Thyroid gland (tissue), 4 donors: Measurements from ENCODE around the gene COL1A2.

Experiments
- POLR2A ChIP-seq, 2 donors: fragments of 450-650 bp; IDR thresholded peaks; one replicate each; pipeline ENCODE4 v1.6.1; 2017; ENCODE audit warnings: antibody characterized with exemption in 2 of 2, mild to moderate bottlenecking in 2 of 2, moderate library complexity in 1 of 2
- TF ChIP-seq, protein P1 (sequence below), 6 experiments: fragments of 200-600 bp in 3 of 6; fragments of 450-650 bp in 3 of 6; sonication (generic) in 3 of 6; IDR thresholded peaks; one replicate each; pipeline ENCODE4 v1.5.1; 2016 to 2019; ENCODE audit warnings: antibody characterized with exemption in 6 of 6, mild to moderate bottlenecking in 2 of 6, inconsistent platforms in 1 of 6, moderate library complexity in 1 of 6

DNA sequence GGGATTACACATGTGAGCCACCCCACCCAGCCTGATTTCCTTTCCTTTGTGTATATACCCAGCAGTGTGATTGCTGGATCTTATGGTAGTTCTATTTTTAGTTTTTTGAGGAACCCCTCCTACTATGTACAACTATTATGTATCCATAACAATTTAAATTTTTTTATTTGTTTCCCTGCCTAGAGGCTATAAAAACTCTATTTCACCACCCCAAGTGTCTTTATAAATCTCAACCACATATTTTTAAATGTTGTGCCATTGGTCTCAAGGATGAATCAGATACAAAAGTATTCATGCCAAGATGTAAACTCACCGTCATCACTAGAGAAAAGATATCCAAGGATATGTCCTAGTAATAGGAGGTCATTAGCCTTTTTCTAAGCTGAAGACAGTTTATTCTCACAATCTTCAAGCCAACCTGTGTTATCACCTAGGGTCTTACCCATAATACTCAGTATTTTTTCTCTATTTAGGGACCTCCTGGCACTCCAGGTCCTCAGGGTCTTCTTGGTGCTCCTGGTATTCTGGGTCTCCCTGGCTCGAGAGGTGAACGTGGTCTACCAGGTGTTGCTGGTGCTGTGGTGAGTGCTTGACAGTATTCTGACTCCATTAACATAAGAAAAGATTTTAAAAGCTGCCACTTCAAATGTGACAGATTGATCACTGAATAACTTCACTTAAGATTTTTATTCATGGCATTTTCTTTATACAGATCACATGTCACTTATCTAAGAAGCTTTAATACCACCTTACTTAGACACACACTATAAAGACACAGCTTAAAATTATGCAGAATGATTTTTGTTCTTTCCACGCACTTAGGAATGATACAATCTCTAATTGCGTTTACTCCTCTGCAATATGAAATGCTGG, 29.4 kb downstream of the COL1A2 start:
- TF ChIP-seq, protein P1, sequence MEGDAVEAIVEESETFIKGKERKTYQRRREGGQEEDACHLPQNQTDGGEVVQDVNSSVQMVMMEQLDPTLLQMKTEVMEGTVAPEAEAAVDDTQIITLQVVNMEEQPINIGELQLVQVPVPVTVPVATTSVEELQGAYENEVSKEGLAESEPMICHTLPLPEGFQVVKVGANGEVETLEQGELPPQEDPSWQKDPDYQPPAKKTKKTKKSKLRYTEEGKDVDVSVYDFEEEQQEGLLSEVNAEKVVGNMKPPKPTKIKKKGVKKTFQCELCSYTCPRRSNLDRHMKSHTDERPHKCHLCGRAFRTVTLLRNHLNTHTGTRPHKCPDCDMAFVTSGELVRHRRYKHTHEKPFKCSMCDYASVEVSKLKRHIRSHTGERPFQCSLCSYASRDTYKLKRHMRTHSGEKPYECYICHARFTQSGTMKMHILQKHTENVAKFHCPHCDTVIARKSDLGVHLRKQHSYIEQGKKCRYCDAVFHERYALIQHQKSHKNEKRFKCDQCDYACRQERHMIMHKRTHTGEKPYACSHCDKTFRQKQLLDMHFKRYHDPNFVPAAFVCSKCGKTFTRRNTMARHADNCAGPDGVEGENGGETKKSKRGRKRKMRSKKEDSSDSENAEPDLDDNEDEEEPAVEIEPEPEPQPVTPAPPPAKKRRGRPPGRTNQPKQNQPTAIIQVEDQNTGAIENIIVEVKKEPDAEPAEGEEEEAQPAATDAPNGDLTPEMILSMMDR (IDR thresholded peaks at IDR 0.05), result no peak
- TF ChIP-seq POLR2A (IDR thresholded peaks at IDR 0.05), result no peak
